ENCODE measurements around the gene CCM2L. TPM values are rescaled to one million over a fixed set of nuclear protein-coding genes. Genes with fewer than 3 reads are reported as not detected.

Gene CCM2L
- total and polyA plus RNA-seq, 9 of the 15 experiments (the other 6 are each of a cell fraction or from before 2014, with no cell fraction given): 0.04 TPM; not detected in 8

DNA sequence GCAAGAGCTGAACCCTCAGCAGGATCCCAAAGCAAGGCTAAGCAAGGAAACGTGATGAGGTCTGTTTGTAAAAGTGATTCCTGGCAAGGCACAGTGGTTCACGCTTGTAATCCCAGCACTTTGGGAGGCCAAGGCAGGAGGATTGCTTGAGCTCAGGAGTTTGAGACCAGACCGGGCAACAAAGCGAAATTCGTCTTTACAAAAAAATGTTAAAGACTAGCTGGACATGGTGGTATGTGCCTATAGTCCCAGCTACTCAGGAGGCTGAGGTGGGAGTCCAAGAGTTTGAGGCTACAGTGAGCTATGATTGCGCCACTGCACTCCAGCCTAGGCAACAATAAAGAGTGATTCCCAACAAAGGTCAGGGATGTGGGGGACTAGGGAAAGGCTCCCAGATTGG is 46.3 kb upstream of the CCM2L start (continued):
- TF ChIP-seq, protein P1, sequence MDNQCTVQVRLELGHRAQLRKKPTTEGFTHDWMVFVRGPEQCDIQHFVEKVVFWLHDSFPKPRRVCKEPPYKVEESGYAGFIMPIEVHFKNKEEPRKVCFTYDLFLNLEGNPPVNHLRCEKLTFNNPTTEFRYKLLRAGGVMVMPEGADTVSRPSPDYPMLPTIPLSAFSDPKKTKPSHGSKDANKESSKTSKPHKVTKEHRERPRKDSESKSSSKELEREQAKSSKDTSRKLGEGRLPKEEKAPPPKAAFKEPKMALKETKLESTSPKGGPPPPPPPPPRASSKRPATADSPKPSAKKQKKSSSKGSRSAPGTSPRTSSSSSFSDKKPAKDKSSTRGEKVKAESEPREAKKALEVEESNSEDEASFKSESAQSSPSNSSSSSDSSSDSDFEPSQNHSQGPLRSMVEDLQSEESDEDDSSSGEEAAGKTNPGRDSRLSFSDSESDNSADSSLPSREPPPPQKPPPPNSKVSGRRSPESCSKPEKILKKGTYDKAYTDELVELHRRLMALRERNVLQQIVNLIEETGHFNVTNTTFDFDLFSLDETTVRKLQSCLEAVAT (IDR thresholded peaks at IDR 0.05): no peak
- TF ChIP-seq ARID1B (IDR thresholded peaks at IDR 0.05) (no peak), FOXA3 (CRISPR knock-in tag; conservative IDR thresholded peaks at IDR 0.05 in 1 of 2, IDR thresholded peaks at IDR 0.05 in 1 of 2) (no peak)

DNA sequence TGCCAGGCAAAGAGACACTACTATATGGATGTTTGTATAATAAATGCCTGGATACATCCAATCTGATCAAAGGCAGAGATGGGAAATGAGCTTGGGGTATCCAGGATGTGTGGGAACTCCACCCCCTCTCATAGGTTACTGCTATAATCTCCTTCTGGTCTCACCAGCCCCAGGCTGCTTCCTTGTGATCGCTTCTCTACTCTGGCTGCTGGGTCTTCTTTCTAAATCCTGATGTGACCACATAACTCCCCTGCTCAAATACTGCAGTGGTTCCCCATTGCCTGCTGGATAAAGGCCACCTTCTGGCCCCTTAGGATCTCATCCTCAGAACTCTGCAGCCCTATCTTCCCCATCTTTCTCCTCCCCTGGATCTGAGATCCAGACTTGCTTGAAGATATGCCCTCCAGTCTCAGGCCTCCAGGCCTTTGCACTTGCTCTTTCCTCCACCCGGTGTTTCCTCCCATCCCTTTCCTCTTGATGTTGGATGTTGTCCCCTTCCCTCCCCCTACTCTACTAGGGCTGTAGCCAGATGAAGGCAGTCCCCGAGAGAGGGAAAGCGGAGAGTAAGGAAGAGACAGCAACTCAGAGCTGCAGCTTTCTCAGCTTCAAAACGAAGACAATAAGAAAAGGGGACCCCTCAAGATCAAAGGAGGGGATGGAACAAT is 43.1 kb upstream of the CCM2L start:
- no peak for FAIRE-seq
- H2AFZ ChIP-seq (ENCODE audit: low read depth, low read length): no peak overlapping the region
- H3K36me3 ChIP-seq (ENCODE audit: control insufficient read depth, insufficient read depth, low read length): no peaks in the 10 kb centered on the region
- WGBS (ENCODE audit: insufficient coverage, low coverage, missing lambda C conversion rate): 0% methylated on average over 5 of the region's 5 CpGs
- H3K27me3 ChIP-seq (ENCODE audit: control insufficient read depth in 2 of 2, insufficient read depth in 2 of 2, low read length in 2 of 2): peaks cover 18 to 25% of the 10 kb centered on the region in 2 experiments
- in situ Hi-C loops (cut with MboI) (no loop called here), intact Hi-C loops (cut with micrococcal nuclease) (no loop called here)
- no peaks in the 10 kb centered on the region for H3K9me3 ChIP-seq (replicated peaks; ENCODE audit: control insufficient read depth, insufficient read depth, low read depth, low read length)
- H3K4me3 ChIP-seq: no peak overlapping the region
- no TSS peak for BruUV-seq (replicated peaks)
- H3K27ac ChIP-seq (ENCODE audit: extremely low read depth, low read depth, low read length): no peak overlapping the region
- POLR2A ChIA-PET: interaction anchor here (0.6 to 0.9 kb wide), 2 partner anchors 117 to 122 kb away, joined by 3 to 4 read pairs; no protein-coding TSS in a partner anchor
- ATAC-seq: no peak
- no peak for DNase-seq (ENCODE audit: extremely low read depth in 1 of 4, low spot score in 3 of 4)
- no peak overlapping the region for H3K4me2 ChIP-seq (ENCODE audit: insufficient read depth, low read length)
- TF ChIP-seq ZNF384 (IDR thresholded peaks at IDR 0.05; ENCODE audit: low read depth, low read length): no peak
- H4K20me1 ChIP-seq (replicated peaks; ENCODE audit: control insufficient read depth, insufficient read depth, low read length): peaks cover 5% of the 10 kb centered on the region
- peaks cover 0 to 11% of the 10 kb centered on the region in 2 experiments; a peak in 2 of 5 replicates for H3K4me1 ChIP-seq (replicated peaks in 1 of 2; ENCODE audit: control insufficient read depth in 2 of 2, insufficient read depth in 2 of 2, low read length in 2 of 2)
- H3K9me1 ChIP-seq (ENCODE audit: control insufficient read depth, insufficient read depth, low read length): no peaks in the 10 kb centered on the region
- H3K79me2 ChIP-seq (ENCODE audit: control insufficient read depth, insufficient read depth, low read length): no peaks in the 10 kb centered on the region
- CTCF ChIA-PET (ENCODE audit: low intra/inter-chr PET ratio): no interaction called here
- H3K9ac ChIP-seq (ENCODE audit: insufficient read depth in 1 of 2, low read depth in 2 of 2, low read length in 2 of 2): no peak overlapping the region

All from K562 (cell line).